Smooth muscle cell (in vitro differentiated cells): ENCODE data around the gene ANXA9. TPM values are rescaled to one million over a fixed set of nuclear protein-coding genes. Genes with fewer than 3 reads are reported as not detected.

ENCODE experiments used
- DNase-seq: peaks from one replicate; lab custom pipeline; 2025; ENCODE audit not compliant: unreplicated experiment; lab: John Stamatoyannopoulos, UW
- H2AFZ ChIP-seq: fragments of 200-600 bp; sonication (generic); 2 replicates; pipeline ENCODE4 v1.6.0; 2016; ENCODE audit warnings: antibody characterized with exemption, low read depth, mild to moderate bottlenecking
- H3F3A ChIP-seq: fragments of 200-600 bp; sonication (generic); 2 replicates; pipeline ENCODE4 v1.6.0; 2017; ENCODE audit warnings: antibody characterized with exemption, low read depth
- H3K27ac ChIP-seq: fragments of 200-600 bp; sonication (generic); 2 replicates; pipeline ENCODE4 v1.5.1; 2016; ENCODE audit warnings: low read depth, mild to moderate bottlenecking
- H3K27me3 ChIP-seq: fragments of 200-600 bp; sonication (generic); 2 replicates; pipeline ENCODE4 v1.6.1; 2016; ENCODE audit warnings: low read depth, mild to moderate bottlenecking
- H3K36me3 ChIP-seq: fragments of 200-600 bp; sonication (generic); 2 replicates; pipeline ENCODE4 v1.5.1; 2016; ENCODE audit warnings: low read depth
- H3K4me1 ChIP-seq: fragments of 200-600 bp; sonication (generic); 2 replicates; pipeline ENCODE4 v1.5.1; 2016; ENCODE audit warnings: low read depth
- H3K4me2 ChIP-seq: fragments of 200-600 bp; sonication (generic); 2 replicates; pipeline ENCODE4 v1.6.0; 2016; ENCODE audit warnings: mild to moderate bottlenecking
- H3K4me3 ChIP-seq: fragments of 200-600 bp; sonication (generic); 2 replicates; pipeline ENCODE4 v1.5.1; 2016; ENCODE audit warnings: mild to moderate bottlenecking
- H3K79me2 ChIP-seq: fragments of 200-600 bp; sonication (generic); 2 replicates; pipeline ENCODE4 v1.6.0; 2016; ENCODE audit warnings: low read depth, mild to moderate bottlenecking
- H3K9ac ChIP-seq: fragments of 200-600 bp; sonication (generic); 2 replicates; pipeline ENCODE4 v1.6.0; 2016; ENCODE audit warnings: low read depth
- H3K9me3 ChIP-seq: fragments of 200-600 bp; sonication (generic); replicated peaks from 2 replicates; pipeline ENCODE4 v1.5.1; 2016; ENCODE audit warnings: low read depth
- H4K20me1 ChIP-seq: fragments of 200-600 bp; sonication (generic); 2 replicates; pipeline ENCODE4 v1.6.0; 2016; ENCODE audit warnings: low read depth
- WGBS: methylation state at CpG from one replicate; pipeline ENCODE4 v1.1.7; 2016; ENCODE audit warnings: low lambda C conversion rate; 5-methylcytosine and 5-hydroxymethylcytosine counted together
- polyA plus RNA-seq: library from polyadenylated mRNA; unstranded; fragments of >200 nt; fragmentation: Nextera tagmentation; extraction: Ambion mirVana; gene quantifications from 2 replicates; pipeline ENCODE4 v1.2.1, GENCODE V29; 2016
- total RNA-seq: library from RNA; depleted of rRNA; stranded (reverse); fragments of >200 nt; gene quantifications from 2 replicates; pipeline ENCODE4 v1.2.3, GENCODE V29; 2014
- TF ChIP-seq, protein P1 (sequence below): fragments of 200-600 bp; sonication (generic); IDR thresholded peaks from 2 replicates; pipeline ENCODE4 v1.5.1; 2017; ENCODE audit warnings: borderline replicate concordance, mild to moderate bottlenecking, antibody characterized with exemption; ENCODE audit not compliant: insufficient read depth, poor library complexity, severe bottlenecking

ANXA9 gene
- total and polyA plus RNA-seq, 2 experiments from 2014 or later, result 0.31 to 2.6 TPM

DNA sequence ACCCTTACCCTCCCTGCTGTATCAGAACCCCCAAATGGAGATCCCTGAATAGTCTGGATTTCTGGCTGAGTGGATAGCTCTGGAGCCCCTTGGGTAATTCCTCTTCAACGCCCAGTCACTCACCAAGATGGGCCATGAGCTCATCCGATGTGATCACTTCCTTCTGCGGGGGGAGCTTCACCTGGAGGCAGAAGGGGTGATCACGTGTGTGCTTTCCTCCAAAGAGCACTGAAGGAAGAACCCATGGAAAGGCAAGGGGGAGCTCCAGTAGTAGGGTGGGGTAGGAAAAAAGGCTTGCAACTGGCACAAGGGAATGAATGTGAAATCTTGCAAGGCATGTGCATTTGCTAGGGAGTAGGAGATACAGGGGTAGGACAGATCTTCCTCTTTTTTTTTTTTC lies 19.5 kb downstream of the ANXA9 start:
- Histone ChIP-seq H3K9me3 (no peaks in the 10 kb centered on the region), H3K27me3 (no peaks in the 10 kb centered on the region), H3K36me3 (no peaks in the 10 kb centered on the region), H3K4me2 (no peak overlapping the region), H3K4me1 (peaks cover 15% of the 10 kb centered on the region), H4K20me1 (no peaks in the 10 kb centered on the region), H3F3A (peaks cover 11% of the 10 kb centered on the region), H2AFZ (no peak overlapping the region), H3K79me2 (no peaks in the 10 kb centered on the region), H3K4me3 (no peak overlapping the region), H3K9ac (no peak overlapping the region), H3K27ac (no peak overlapping the region)
- TF ChIP-seq, protein P1, sequence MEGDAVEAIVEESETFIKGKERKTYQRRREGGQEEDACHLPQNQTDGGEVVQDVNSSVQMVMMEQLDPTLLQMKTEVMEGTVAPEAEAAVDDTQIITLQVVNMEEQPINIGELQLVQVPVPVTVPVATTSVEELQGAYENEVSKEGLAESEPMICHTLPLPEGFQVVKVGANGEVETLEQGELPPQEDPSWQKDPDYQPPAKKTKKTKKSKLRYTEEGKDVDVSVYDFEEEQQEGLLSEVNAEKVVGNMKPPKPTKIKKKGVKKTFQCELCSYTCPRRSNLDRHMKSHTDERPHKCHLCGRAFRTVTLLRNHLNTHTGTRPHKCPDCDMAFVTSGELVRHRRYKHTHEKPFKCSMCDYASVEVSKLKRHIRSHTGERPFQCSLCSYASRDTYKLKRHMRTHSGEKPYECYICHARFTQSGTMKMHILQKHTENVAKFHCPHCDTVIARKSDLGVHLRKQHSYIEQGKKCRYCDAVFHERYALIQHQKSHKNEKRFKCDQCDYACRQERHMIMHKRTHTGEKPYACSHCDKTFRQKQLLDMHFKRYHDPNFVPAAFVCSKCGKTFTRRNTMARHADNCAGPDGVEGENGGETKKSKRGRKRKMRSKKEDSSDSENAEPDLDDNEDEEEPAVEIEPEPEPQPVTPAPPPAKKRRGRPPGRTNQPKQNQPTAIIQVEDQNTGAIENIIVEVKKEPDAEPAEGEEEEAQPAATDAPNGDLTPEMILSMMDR, result no peak
- 94% methylated on average over 4 of the region's 4 CpGs for WGBS
- DNase-seq, result no peak

DNA sequence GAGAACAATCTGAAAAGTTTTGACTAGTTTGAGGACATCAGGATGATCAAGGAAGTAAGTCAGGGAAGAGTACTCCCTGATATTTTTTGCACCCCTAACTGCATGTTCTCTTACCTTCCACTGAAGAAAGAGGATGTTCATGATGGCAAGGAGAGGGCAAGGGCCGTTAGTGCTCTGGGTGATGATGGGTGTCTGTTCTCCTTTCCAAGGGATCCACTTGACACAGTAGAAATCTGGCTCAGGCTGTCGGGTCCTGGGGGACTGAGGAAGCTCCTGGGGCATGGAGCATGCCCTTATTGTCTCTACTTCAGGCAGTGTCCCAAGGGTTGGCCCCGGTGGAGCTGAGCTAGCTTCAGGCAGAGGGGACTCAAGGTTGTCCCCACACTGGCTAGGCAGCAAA lies 20.0 kb downstream of the ANXA9 start:
- no peaks in the 10 kb centered on the region for H4K20me1 ChIP-seq
- WGBS, result 93% methylated on average over 3 of the region's 3 CpGs
- no peaks in the 10 kb centered on the region for H3K9me3 ChIP-seq
- TF ChIP-seq, protein P1, result no peak
- H3K4me2 ChIP-seq, result no peak overlapping the region
- no peak for DNase-seq
- no peaks in the 10 kb centered on the region for H3K27me3 ChIP-seq
- H3K36me3 ChIP-seq, result no peaks in the 10 kb centered on the region
- H3K27ac ChIP-seq, result no peak overlapping the region
- H3K4me1 ChIP-seq, result peaks cover 15% of the 10 kb centered on the region
- no peak overlapping the region for H2AFZ ChIP-seq
- no peak overlapping the region for H3K9ac ChIP-seq
- no peak overlapping the region for H3K4me3 ChIP-seq
- peaks cover 11% of the 10 kb centered on the region for H3F3A ChIP-seq
- no peaks in the 10 kb centered on the region for H3K79me2 ChIP-seq

DNA sequence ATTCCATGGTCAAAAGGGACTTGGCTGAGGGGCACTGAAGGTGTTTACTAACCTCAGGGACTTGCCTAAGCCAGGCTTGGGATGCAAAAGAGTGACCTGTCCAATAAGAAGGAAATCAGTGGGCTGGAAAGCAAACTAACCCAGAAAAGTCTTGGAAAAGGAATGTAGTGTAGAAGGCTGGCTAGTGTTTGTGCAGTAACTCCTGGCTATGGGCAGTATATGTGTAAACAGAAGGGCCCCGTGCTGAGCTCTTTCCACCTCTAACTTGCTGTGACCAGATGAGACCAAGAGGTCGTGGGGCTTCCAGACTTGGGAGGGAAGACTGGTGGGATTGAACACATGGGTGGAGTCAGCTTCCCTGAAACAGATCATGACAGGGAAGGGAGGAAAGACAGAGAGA lies 20.5 kb downstream of the ANXA9 start:
- no peak for DNase-seq
- Histone ChIP-seq H3K36me3 (no peaks in the 10 kb centered on the region), H4K20me1 (no peaks in the 10 kb centered on the region), H3K27ac (no peak overlapping the region), H3K79me2 (no peaks in the 10 kb centered on the region), H3K4me3 (no peak overlapping the region), H2AFZ (no peak overlapping the region), H3F3A (peaks cover 14% of the 10 kb centered on the region), H3K27me3 (no peaks in the 10 kb centered on the region), H3K4me2 (no peak overlapping the region), H3K4me1 (peaks cover 15% of the 10 kb centered on the region), H3K9me3 (no peaks in the 10 kb centered on the region), H3K9ac (no peak overlapping the region)
- TF ChIP-seq, protein P1, result no peak
- WGBS, result 64% methylated on average over 2 of the region's 2 CpGs

DNA sequence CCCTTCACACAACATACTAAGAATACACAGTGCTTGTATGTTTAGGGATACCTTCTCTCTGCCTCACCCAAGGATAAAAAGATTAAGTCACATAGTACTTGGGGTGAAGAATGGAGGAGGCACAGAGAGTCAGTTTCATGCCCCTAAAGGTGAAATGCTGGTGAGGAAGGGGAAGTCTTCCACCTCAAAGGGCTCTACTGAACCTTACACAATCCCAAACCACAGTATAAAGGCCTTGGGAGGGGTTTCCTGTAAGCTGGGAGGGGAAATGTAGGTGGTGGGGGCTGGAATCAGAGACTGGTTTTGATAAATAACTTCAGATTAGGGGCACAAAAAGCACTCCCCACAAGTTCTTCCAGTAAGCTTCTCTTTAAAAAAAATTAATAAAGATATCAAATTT lies 21.1 kb downstream of the ANXA9 start:
- Histone ChIP-seq H3K27ac (no peak overlapping the region), H3K9me3 (no peaks in the 10 kb centered on the region), H3K4me1 (peaks cover 15% of the 10 kb centered on the region), H3K79me2 (no peaks in the 10 kb centered on the region), H3F3A (peaks cover 13% of the 10 kb centered on the region), H2AFZ (no peak overlapping the region), H4K20me1 (no peaks in the 10 kb centered on the region), H3K9ac (no peak overlapping the region), H3K4me3 (no peak overlapping the region), H3K4me2 (no peak overlapping the region), H3K27me3 (no peaks in the 10 kb centered on the region), H3K36me3 (no peaks in the 10 kb centered on the region)
- no peak for DNase-seq
- TF ChIP-seq, protein P1, result no peak
